GM18498 (cell line): ENCODE data around the gene SUFU.

Experiments used
- ATAC-seq: cut with Tn5 transposase; IDR thresholded peaks from one replicate; pipeline ENCODE4 v1.9.1; 2021; ENCODE audit warnings: mild to moderate bottlenecking, moderate library complexity; ENCODE audit not compliant: unreplicated experiment

The SUFU gene

GRCh38 chr10:102615361-102615760 is 111.6 kb downstream of the SUFU start:
- ATAC-seq, result no peak

GRCh38 chr10:102616066-102616770 is 112.4 kb downstream of the SUFU start:
- ATAC-seq, result no peak

- ATAC-seq, result no peak
Measured at GRCh38 chr10:102617041-102617440, 113.3 kb downstream of the SUFU start.

GRCh38 chr10:102617816-102618215 is 114.0 kb downstream of the SUFU start:
- ATAC-seq, result no peak

GRCh38 chr10:102619281-102619981 is 115.7 kb downstream of the SUFU start:
- ATAC-seq, result no peak

- no peak for ATAC-seq
Measured at GRCh38 chr10:102620138-102620590, 116.4 kb downstream of the SUFU start.

- ATAC-seq, result no peak
Measured at GRCh38 chr10:102620591-102621442, 117.0 kb downstream of the SUFU start.

- no peak for ATAC-seq
Measured at GRCh38 chr10:102621443-102622325, 117.9 kb downstream of the SUFU start.

GRCh38 chr10:102624094-102624493 is 120.3 kb downstream of the SUFU start:
- ATAC-seq, result no peak

GRCh38 chr10:102624751-102625645 is 121.2 kb downstream of the SUFU start:
- no peak for ATAC-seq

GRCh38 chr10:102626026-102626685 is 122.4 kb downstream of the SUFU start:
- no peak for ATAC-seq

GRCh38 chr10:102627291-102627735 is 123.5 kb downstream of the SUFU start:
- ATAC-seq, result no peak

GRCh38 chr10:102627736-102628293 is 124.0 kb downstream of the SUFU start:
- ATAC-seq, result no peak

GRCh38 chr10:102628451-102628911 is 124.7 kb downstream of the SUFU start:
- ATAC-seq, result no peak

- no peak for ATAC-seq
Measured at GRCh38 chr10:102629661-102630614, 126.2 kb downstream of the SUFU start.

GRCh38 chr10:102630663-102631062 is 126.9 kb downstream of the SUFU start:
- no peak for ATAC-seq
